Right lobe of liver (tissue), 6 donors: ENCODE data around the gene PTPDC1. TPM values are rescaled to one million over a fixed set of nuclear protein-coding genes. Genes with fewer than 3 reads are reported as not detected.

Experiments used
- ATAC-seq, 4 donors: fragments of 200-7000 bp; cut with Tn5 transposase; one replicate each; pipeline ENCODE4 v1.9.1; 2020; ENCODE audit warnings: mild to moderate bottlenecking in 4 of 4, moderate library complexity in 4 of 4
- DNase-seq, 3 donors: peaks; one replicate each; pipeline ENCODE4 v3.0.0-alpha.2; 2020
- H3K27ac ChIP-seq, 3 donors: fragments of 200-600 bp; one replicate each; pipeline ENCODE4 v1.8.0; 2022
- H3K27me3 ChIP-seq, 2 donors: fragments of 200-600 bp; one replicate each; pipeline ENCODE4 v1.8.0; 2022
- H3K36me3 ChIP-seq, 4 donors: fragments of 200-600 bp; sonication (generic) in 1 of 4; one replicate each; pipeline versions ENCODE4 v1.5.1 to v1.8.0; 2017 to 2022; ENCODE audit warnings: control low read depth in 1 of 4
- H3K4me1 ChIP-seq, 4 donors: fragments of 200-600 bp; sonication (generic) in 1 of 4; one replicate each; pipeline versions ENCODE4 v1.5.1 to v1.8.0; 2017 to 2022; ENCODE audit warnings: control low read depth in 1 of 4
- H3K4me3 ChIP-seq, 3 donors: fragments of 200-600 bp; one replicate each; pipeline ENCODE4 v1.8.0; 2022
- H3K9me3 ChIP-seq, 4 donors: fragments of 200-600 bp; sonication (generic) in 1 of 4; one replicate each; pipeline versions ENCODE4 v1.5.1 to v1.8.0; 2017 to 2022; ENCODE audit warnings: control low read depth in 1 of 4
- POLR2A ChIP-seq: fragments of 450-650 bp; IDR thresholded peaks from one replicate; pipeline ENCODE4 v1.6.1; 2017; ENCODE audit warnings: antibody characterized with exemption, mild to moderate bottlenecking
- WGBS: methylation state at CpG from one replicate; pipeline ENCODE4 v1.1.6; 2018; ENCODE audit warnings: low coverage, low lambda C conversion rate; ENCODE audit not compliant: insufficient coverage; ENCODE audit errors: missing lambda C conversion rate; 5-methylcytosine and 5-hydroxymethylcytosine counted together
- intact Hi-C, 2 donors: fragments of 100-400 bp; cut with DNase I; formaldehyde crosslinking; loops; one replicate each; pipeline versions ENCODE4 v1.11.2 to v1.14.1; 2022
- total RNA-seq, 6 experiments: library from RNA; depleted of rRNA in 2 of 6; stranded (reverse); fragments of >200 nt in 2 of 6; fragmentation: NEBNext Ultra II Directional in 3 of 6; extraction: Animal tissue kit (Norgen Biotek cat#: 25700) in 3 of 6; gene quantifications; one replicate each; pipeline versions ENCODE4 v1.1.0 to v1.2.4, GENCODE V29; 2016 to 2023
- TF ChIP-seq, protein P1 (sequence below), 4 donors: fragments of 200-600 bp in 3 of 4; fragments of 450-650 bp in 1 of 4; IDR thresholded peaks; one replicate each; pipeline versions ENCODE4 v1.5.1 to v1.8.0; 2016 to 2022; ENCODE audit warnings: antibody characterized with exemption in 4 of 4, mild to moderate bottlenecking in 2 of 4
- donor health status: DM: no; HTN: yes; CAD: no.
- donor health status: DM: no; HTN: no; CAD: no.
- donor health status: DM: no; HTN: no; CAD: no.
- donor health status: DM: no; HTN: yes; CAD: no.
- donor health status: DM: no; HTN: yes; CAD: no.

Gene PTPDC1
- total RNA-seq, 6 experiments from 2014 or later = 0.86 to 3.3 (median 1.8) TPM

DNA sequence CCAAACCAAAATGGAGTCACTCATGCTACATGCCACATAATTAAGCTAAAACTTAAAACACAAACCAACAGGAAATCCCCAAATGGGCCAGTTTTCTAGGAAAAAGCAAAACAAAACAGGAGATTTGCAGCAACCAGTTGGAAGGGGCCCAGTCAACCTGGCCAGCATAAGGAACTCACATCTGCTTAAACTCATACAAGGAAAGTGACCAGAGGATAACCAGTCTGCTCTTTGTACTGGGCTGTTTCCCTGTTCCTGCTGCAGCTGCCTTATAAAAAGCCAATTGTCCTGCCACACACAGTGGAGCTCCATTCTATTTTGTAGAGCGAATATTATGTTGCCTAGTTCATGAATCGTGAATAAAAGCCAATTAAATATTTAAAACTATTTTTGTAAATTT, 29.5 kb upstream of the PTPDC1 start:
- intact Hi-C loops = no loop called here
- no peak overlapping the region for H3K4me3 ChIP-seq
- H3K27ac ChIP-seq = no peak overlapping the region
- TF ChIP-seq, protein P1, sequence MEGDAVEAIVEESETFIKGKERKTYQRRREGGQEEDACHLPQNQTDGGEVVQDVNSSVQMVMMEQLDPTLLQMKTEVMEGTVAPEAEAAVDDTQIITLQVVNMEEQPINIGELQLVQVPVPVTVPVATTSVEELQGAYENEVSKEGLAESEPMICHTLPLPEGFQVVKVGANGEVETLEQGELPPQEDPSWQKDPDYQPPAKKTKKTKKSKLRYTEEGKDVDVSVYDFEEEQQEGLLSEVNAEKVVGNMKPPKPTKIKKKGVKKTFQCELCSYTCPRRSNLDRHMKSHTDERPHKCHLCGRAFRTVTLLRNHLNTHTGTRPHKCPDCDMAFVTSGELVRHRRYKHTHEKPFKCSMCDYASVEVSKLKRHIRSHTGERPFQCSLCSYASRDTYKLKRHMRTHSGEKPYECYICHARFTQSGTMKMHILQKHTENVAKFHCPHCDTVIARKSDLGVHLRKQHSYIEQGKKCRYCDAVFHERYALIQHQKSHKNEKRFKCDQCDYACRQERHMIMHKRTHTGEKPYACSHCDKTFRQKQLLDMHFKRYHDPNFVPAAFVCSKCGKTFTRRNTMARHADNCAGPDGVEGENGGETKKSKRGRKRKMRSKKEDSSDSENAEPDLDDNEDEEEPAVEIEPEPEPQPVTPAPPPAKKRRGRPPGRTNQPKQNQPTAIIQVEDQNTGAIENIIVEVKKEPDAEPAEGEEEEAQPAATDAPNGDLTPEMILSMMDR (IDR thresholded peaks at IDR 0.05) = no peak
- TF ChIP-seq POLR2A = no peak
- H3K27me3 ChIP-seq = no peaks in the 10 kb centered on the region
- no peak for ATAC-seq
- no peaks in the 10 kb centered on the region for H3K4me1 ChIP-seq
- WGBS = 97% methylated on average over 2 of the region's 2 CpGs
- H3K9me3 ChIP-seq = peaks cover 0 to 7% (median 0%) of the 10 kb centered on the region in 4 donors
- DNase-seq = no peak
- H3K36me3 ChIP-seq = no peaks in the 10 kb centered on the region

DNA sequence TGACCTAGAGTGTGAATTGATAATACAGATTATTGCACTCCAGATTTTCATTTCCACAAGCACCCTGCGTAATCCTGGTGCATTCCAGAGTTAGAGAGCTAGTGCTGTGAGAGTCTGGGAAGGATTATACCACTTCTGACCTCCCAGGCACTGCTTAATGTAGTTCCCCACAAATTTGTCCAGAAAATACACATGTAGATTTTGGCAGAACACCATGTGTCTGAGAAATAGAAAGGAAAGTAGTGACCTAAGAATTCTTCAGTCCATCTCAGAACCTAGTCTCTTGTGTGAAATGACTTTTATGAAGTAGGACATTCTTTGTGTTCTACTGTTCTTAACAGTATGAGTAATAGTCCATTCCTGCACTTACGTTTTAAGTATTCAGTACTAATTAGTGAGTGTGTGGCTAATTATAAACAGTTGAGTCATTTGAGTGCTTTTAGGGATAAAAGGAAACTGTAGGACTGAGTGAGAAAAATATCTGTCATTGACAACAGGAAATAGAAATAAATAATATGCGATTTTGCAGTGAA, 27.8 kb upstream of the PTPDC1 start:
- H3K36me3 ChIP-seq = no peaks in the 10 kb centered on the region
- TF ChIP-seq POLR2A = no peak
- TF ChIP-seq, protein P1 (IDR thresholded peaks at IDR 0.05) = no peak
- ATAC-seq (peak; percentile 14 to 56 (median 44)), DNase-seq (no peak)
- H3K4me1 ChIP-seq = no peaks in the 10 kb centered on the region
- no peaks in the 10 kb centered on the region for H3K27me3 ChIP-seq
- 34% methylated on average over 3 of the region's 3 CpGs for WGBS
- H3K27ac ChIP-seq = no peak overlapping the region
- H3K9me3 ChIP-seq = peaks cover 0 to under 1% (median 0%) of the 10 kb centered on the region in 4 donors
- no peak overlapping the region for H3K4me3 ChIP-seq
- intact Hi-C loops = no loop called here

- intact Hi-C loops = no loop called here
- Histone ChIP-seq H3K4me3 (no peak overlapping the region), H3K27ac (no peak overlapping the region), H3K9me3 (no peaks in the 10 kb centered on the region), H3K4me1 (no peaks in the 10 kb centered on the region), H3K36me3 (no peaks in the 10 kb centered on the region), H3K27me3 (no peaks in the 10 kb centered on the region)
- TF ChIP-seq POLR2A = no peak
- TF ChIP-seq, protein P1 (IDR thresholded peaks at IDR 0.05) = no peak
- DNase-seq (no peak), ATAC-seq (no peak)
- WGBS = 100% methylated on average over 1 of the region's 1 CpG
These were observed 26.3 kb upstream of the PTPDC1 start for GRCh38 chr9:94057918-94058317.

DNA sequence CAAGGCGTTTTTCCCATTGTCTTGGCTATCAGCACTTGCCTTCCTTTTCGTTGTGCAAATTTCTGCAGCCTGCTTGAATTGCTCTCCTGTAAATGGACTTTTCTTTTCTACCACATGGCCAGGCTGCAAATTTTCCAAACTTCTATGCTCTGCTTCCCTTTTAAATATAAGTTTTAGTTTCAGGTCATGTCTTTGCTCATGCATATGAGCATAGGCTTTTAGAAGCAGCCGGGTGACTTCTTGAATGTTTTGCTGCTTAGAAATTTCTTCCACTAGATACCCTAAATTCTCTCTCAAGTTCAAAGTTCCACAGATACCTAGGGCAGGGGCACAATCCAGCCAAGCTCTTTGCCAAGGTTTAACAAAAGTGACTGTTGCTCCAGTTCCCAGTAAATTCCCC, 22.4 kb upstream of the PTPDC1 start:
- Histone ChIP-seq H3K27me3 (no peaks in the 10 kb centered on the region), H3K4me3 (no peak overlapping the region), H3K4me1 (no peaks in the 10 kb centered on the region), H3K36me3 (no peaks in the 10 kb centered on the region), H3K27ac (no peak overlapping the region), H3K9me3 (no peaks in the 10 kb centered on the region)
- TF ChIP-seq, protein P1 (IDR thresholded peaks at IDR 0.05) = no peak
- TF ChIP-seq POLR2A = no peak
- DNase-seq (no peak), ATAC-seq (no peak)
- intact Hi-C loops = no loop called here
- 73% methylated on average over 2 of the region's 3 CpGs for WGBS

GRCh38 chr9:94065535-94065961, 18.7 kb upstream of the PTPDC1 start:
- Histone ChIP-seq H3K27me3 (no peaks in the 10 kb centered on the region), H3K9me3 (no peaks in the 10 kb centered on the region), H3K36me3 (no peaks in the 10 kb centered on the region), H3K4me3 (no peak overlapping the region), H3K4me1 (no peaks in the 10 kb centered on the region), H3K27ac (no peak overlapping the region)
- ATAC-seq (peak; percentile 81 to 88 (median 85)), DNase-seq (peak; percentile 61 to 69 (median 62))
- intact Hi-C loops = loop anchor here in 1 of 2 donors (5.0 kb wide), 1 partner anchor 147 kb away; no protein-coding TSS in a partner anchor
- WGBS = 0% methylated on average over 2 of the region's 2 CpGs
- TF ChIP-seq, protein P1 (IDR thresholded peaks at IDR 0.05) = peak; percentile 83 to 92 (median 90)
- no peak for TF ChIP-seq POLR2A
